Lung (tissue), 12 donors: Measurements from ENCODE around the gene SLC4A11. TPM values are rescaled to one million over a fixed set of nuclear protein-coding genes. Genes with fewer than 3 reads are reported as not detected.
A peak's percentile ranks its signal among the peaks of the same experiment; 100 is the strongest.

Experiments
- ATAC-seq: fragments of 200-7000 bp; cut with Tn5 transposase; one replicate; pipeline ENCODE4 v1.9.1; 2020; ENCODE audit warnings: moderate number of reproducible peaks; ENCODE audit not compliant: insufficient read depth, low FRiP score
- DNase-seq, 3 donors: peaks; one replicate each; pipeline ENCODE4 v3.0.0-alpha.2; 2013 to 2017
- H3K27ac ChIP-seq, 2 donors: one replicate each; pipeline ENCODE4 v1.5.1; 2013; ENCODE audit warnings: mild to moderate bottlenecking in 2 of 2, moderate library complexity in 2 of 2, control low read depth in 1 of 2, inconsistent platforms in 1 of 2, low read depth in 1 of 2, low read length in 1 of 2
- H3K27me3 ChIP-seq, 3 donors: one replicate each; pipeline ENCODE4 v1.5.1; 2013; ENCODE audit warnings: low read length in 2 of 3; ENCODE audit not compliant: control insufficient read depth in 3 of 3, insufficient read depth in 3 of 3
- H3K36me3 ChIP-seq, 4 donors: one replicate each; pipeline ENCODE4 v1.5.1; 2013; ENCODE audit warnings: low read length in 4 of 4, mild to moderate bottlenecking in 1 of 4, moderate library complexity in 1 of 4; ENCODE audit not compliant: control insufficient read depth in 4 of 4, insufficient read depth in 4 of 4
- H3K4me1 ChIP-seq, 5 donors: one replicate each; pipeline ENCODE4 v1.5.1; 2013; ENCODE audit warnings: low read length in 5 of 5, mild to moderate bottlenecking in 2 of 5, moderate library complexity in 1 of 5; ENCODE audit not compliant: control insufficient read depth in 5 of 5, insufficient read depth in 5 of 5
- H3K4me3 ChIP-seq: one replicate; pipeline ENCODE4 v1.5.1; 2013; ENCODE audit warnings: mild to moderate bottlenecking, control low read depth, moderate library complexity
- H3K9ac ChIP-seq, 2 donors: one replicate each; pipeline ENCODE4 v1.5.1; 2013; ENCODE audit warnings: low read length in 2 of 2, control low read depth in 1 of 2; ENCODE audit not compliant: insufficient read depth in 1 of 2
- H3K9me3 ChIP-seq, 4 donors: one replicate each; pipeline ENCODE4 v1.5.1; 2013; ENCODE audit warnings: low read length in 3 of 4, mild to moderate bottlenecking in 1 of 4, moderate library complexity in 1 of 4; ENCODE audit not compliant: control insufficient read depth in 4 of 4, insufficient read depth in 3 of 4
- WGBS, 2 donors: extraction: QIAGEN DNeasy Blood & Tissue Kit; methylation state at CpG; one replicate each; pipeline ENCODE4 v1.1.7; 2013; 5-methylcytosine and 5-hydroxymethylcytosine counted together
- polyA plus RNA-seq, 2 donors: library from polyadenylated mRNA; stranded (reverse); fragments of 200-250 nt; gene quantifications; one replicate each; pipeline ENCODE4 v1.2.1, GENCODE V29; 2013
- total RNA-seq, 2 donors: library from RNA; depleted of rRNA in 1 of 2; stranded (reverse); fragments of >200 nt in 1 of 2; gene quantifications; one replicate each; pipeline ENCODE4 v1.2.1, GENCODE V29; 2014 to 2021
- TF ChIP-seq, protein P1 (sequence below): IDR thresholded peaks from 2 replicates; pipeline ENCODE4 v1.5.1; 2012; ENCODE audit warnings: mild to moderate bottlenecking; ENCODE audit errors: control extremely low read depth, extremely low read depth
- donor health status: control.
- donor health status: control.
- donor health status: Bipolar disorder and iron deficiency.
- donor health status: healthy.
- donor health status: DM: yes; HTN: yes; CAD: no.

Gene SLC4A11
- total and polyA plus RNA-seq, 4 donors: 0.40 to 8.8 (median 4.7) TPM

- H3K27me3 ChIP-seq: no peaks in the 10 kb centered on the region
- H3K36me3 ChIP-seq: peaks cover 20 to 54% (median 34%) of the 10 kb centered on the region in 4 donors
- H3K27ac ChIP-seq: no peak overlapping the region
- TF ChIP-seq, protein P1, sequence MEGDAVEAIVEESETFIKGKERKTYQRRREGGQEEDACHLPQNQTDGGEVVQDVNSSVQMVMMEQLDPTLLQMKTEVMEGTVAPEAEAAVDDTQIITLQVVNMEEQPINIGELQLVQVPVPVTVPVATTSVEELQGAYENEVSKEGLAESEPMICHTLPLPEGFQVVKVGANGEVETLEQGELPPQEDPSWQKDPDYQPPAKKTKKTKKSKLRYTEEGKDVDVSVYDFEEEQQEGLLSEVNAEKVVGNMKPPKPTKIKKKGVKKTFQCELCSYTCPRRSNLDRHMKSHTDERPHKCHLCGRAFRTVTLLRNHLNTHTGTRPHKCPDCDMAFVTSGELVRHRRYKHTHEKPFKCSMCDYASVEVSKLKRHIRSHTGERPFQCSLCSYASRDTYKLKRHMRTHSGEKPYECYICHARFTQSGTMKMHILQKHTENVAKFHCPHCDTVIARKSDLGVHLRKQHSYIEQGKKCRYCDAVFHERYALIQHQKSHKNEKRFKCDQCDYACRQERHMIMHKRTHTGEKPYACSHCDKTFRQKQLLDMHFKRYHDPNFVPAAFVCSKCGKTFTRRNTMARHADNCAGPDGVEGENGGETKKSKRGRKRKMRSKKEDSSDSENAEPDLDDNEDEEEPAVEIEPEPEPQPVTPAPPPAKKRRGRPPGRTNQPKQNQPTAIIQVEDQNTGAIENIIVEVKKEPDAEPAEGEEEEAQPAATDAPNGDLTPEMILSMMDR: no peak
- no peak overlapping the region for H3K9ac ChIP-seq
- H3K9me3 ChIP-seq: peaks cover 0 to 9% (median 0%) of the 10 kb centered on the region in 4 donors
- no peak overlapping the region for H3K4me3 ChIP-seq
- DNase-seq (no peak), ATAC-seq (no peak)
- no peaks in the 10 kb centered on the region for H3K4me1 ChIP-seq
- WGBS, 2 donors: 97 to 99% methylated on average over 5 of the region's 5 CpGs
Observed at GRCh38 chr20:3255728-3256127, 16.7 kb upstream of the SLC4A11 start.

DNA sequence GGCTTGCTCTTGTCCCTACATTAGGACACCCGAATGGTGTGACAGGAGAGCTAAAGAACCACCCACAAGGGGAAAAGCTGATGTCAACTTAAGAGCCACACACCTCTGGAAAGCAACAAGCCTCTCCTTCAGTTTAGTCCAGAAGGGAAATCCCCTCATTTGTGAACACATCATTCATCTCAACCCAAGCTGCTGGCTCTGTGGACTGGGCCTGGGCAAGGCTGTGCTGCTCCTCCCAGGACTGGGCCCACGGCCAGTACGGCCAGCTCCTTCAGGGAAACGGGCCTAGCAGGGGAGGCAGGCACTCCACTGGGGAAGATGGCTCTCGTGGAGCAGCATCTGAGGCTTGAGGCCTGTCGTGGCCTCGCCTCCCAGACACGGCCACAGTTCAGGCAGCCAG, 12.8 kb upstream of the SLC4A11 start:
- no peak for ATAC-seq
- peak in 1 of 3 donors; percentile 61 for DNase-seq
- peaks cover 0 to 9% (median 0%) of the 10 kb centered on the region in 4 donors for H3K9me3 ChIP-seq
- H3K36me3 ChIP-seq: peaks cover 17 to 41% (median 31%) of the 10 kb centered on the region in 4 donors
- TF ChIP-seq, protein P1: no peak
- no peak overlapping the region for H3K27ac ChIP-seq
- no peak overlapping the region for H3K4me3 ChIP-seq
- H3K27me3 ChIP-seq: peaks cover 0 to 23% (median 8%) of the 10 kb centered on the region in 3 donors
- 73 to 90% methylated on average over 8 of the region's 8 CpGs for WGBS, 2 donors
- H3K9ac ChIP-seq: no peak overlapping the region
- peaks cover 0 to 11% (median 0%) of the 10 kb centered on the region in 5 donors for H3K4me1 ChIP-seq

GRCh38 chr20:3250091-3250504, 11.1 kb upstream of the SLC4A11 start:
- H3K36me3 ChIP-seq: peaks cover 7 to 26% (median 19%) of the 10 kb centered on the region in 4 donors
- no peak overlapping the region for H3K27ac ChIP-seq
- TF ChIP-seq, protein P1: no peak
- DNase-seq: no peak
- H3K9ac ChIP-seq: no peak overlapping the region
- ATAC-seq: no peak
- H3K9me3 ChIP-seq: peaks cover 0 to 6% (median 0%) of the 10 kb centered on the region in 4 donors
- H3K4me1 ChIP-seq: peaks cover 0 to 11% (median 0%) of the 10 kb centered on the region in 5 donors
- WGBS, 2 donors: 78 to 84% methylated on average over 10 of the region's 10 CpGs
- H3K4me3 ChIP-seq: no peak overlapping the region
- peaks cover 0 to 26% (median 8%) of the 10 kb centered on the region in 3 donors for H3K27me3 ChIP-seq

DNA sequence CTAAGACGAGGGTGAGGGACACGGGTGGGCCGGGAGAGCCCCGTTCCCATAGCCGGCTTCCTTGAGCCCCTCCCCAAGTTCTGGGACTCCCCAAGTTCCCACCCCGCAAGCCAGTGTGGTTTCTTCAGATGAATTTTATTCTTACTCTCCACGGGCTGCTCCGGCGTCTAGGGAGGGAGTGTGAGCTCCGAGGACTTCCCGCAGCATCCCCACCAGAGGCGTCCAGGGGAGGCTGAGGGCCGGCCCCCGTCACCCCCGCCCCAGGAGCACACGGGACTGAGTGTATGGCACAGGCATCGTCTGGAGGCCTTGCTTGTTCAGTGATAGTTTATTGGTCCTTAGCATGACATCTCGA, 10.0 kb upstream of the SLC4A11 start:
- Histone ChIP-seq H3K36me3 (peaks cover 3 to 18% (median 13%) of the 10 kb centered on the region in 4 donors), H3K27ac (no peak overlapping the region), H3K4me1 (peaks cover 0 to 11% (median 0%) of the 10 kb centered on the region in 5 donors), H3K9ac (no peak overlapping the region), H3K27me3 (peaks cover 0 to 26% (median 8%) of the 10 kb centered on the region in 3 donors), H3K4me3 (no peak overlapping the region), H3K9me3 (peaks cover 0 to 6% (median 0%) of the 10 kb centered on the region in 4 donors)
- DNase-seq (no peak), ATAC-seq (no peak)
- TF ChIP-seq, protein P1: no peak
- 17 to 19% methylated on average over 18 of the region's 18 CpGs for WGBS, 2 donors
